ENCODE results near the gene PIPOX.

GRCh38 chr17:29051731-29052130 lies 8.8 kb downstream of the PIPOX start:
- no peak for TF ChIP-seq CTCF (IDR thresholded peaks at IDR 0.05)
- TF ChIP-seq POLR2A (IDR thresholded peaks at IDR 0.05) = no peak
